ENCODE measurements around the gene PTCH1. TPM values are rescaled to one million over a fixed set of nuclear protein-coding genes. Genes with fewer than 3 reads are reported as not detected.

Gene PTCH1
- 5.0 and 5.8 TPM in 2 replicates for total RNA-seq

DNA sequence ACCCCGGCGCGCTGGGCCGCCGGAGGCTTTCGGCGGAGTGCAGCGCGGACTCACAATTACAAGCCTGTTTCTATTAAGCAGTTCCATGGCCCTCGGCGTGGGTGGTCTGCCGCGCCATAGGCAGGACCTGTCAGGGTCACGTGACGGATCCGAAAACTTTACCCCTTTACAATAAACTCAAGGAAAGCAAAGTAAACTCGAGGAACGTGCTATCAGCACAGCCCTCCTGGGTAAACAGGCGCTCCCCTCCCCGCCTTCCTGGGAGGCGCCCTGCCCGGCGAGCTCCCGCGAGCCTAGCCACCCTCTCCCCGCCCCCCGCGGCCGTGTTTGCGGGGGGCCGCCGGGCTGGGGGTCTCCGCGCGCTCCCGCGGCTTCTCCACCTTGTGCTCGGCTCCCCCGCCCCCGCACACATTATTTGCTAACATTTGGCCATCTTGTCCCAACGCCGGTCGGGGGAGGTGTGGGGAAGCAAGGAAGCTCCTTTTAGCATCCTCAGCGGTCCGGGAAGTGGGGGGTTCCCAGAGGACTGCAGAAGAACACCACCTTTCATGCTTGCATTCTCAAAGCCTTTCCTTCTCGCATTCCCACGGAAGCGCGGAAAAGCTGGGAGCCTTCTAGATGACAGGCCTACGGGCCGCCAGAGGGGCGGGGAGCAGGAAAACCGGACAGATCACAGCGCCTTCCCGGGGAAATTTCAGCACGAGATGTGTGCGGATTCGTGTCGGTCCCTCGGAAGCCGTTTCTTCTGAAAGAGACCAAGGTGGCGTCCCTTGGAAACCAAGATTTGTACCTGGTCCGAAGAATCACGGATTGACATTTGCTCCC lies at the start of gene PTCH1:
Gene PTCH1, minus strand, starts transcription at position 238 of the 825 bp plus-strand sequence.

Other genes with a start within 250 kb of the PTCH1 start
- gene FANCC, start 199.3 kb downstream of the PTCH1 start, total RNA-seq = 5.5 and 5.9 TPM in 2 replicates